Adipocyte (in vitro differentiated cells): Measurements from ENCODE around the gene AFG3L2.

Experiments used
- DNase-seq: peaks from one replicate; pipeline ENCODE4 v3.0.0-alpha.2; 2015; ENCODE audit warnings: low read depth
- H3K27me3 ChIP-seq: replicated peaks from 2 replicates; pipeline ENCODE4 v1.7.0; 2013; ENCODE audit warnings: mild to moderate bottlenecking, low read length, moderate library complexity; ENCODE audit not compliant: control insufficient read depth, insufficient read depth
- H3K36me3 ChIP-seq: 2 replicates; pipeline ENCODE4 v1.7.0; 2013; ENCODE audit warnings: low read length, mild to moderate bottlenecking, moderate library complexity; ENCODE audit not compliant: control insufficient read depth, insufficient read depth, severe bottlenecking
- H3K4me1 ChIP-seq: 2 replicates; pipeline ENCODE4 v1.7.0; 2013; ENCODE audit warnings: mild to moderate bottlenecking, low read length, moderate library complexity; ENCODE audit not compliant: control insufficient read depth, insufficient read depth
- H3K4me3 ChIP-seq: 2 replicates; pipeline ENCODE4 v1.7.0; 2013; ENCODE audit warnings: mild to moderate bottlenecking, low read length, moderate library complexity
- H3K9ac ChIP-seq: 2 replicates; pipeline ENCODE4 v1.7.0; 2013; ENCODE audit warnings: mild to moderate bottlenecking, low read length, moderate library complexity
- H3K9me3 ChIP-seq: 2 replicates; pipeline ENCODE4 v1.7.0; 2013; ENCODE audit warnings: mild to moderate bottlenecking, low read length, moderate library complexity; ENCODE audit not compliant: control insufficient read depth

The AFG3L2 gene

DNA sequence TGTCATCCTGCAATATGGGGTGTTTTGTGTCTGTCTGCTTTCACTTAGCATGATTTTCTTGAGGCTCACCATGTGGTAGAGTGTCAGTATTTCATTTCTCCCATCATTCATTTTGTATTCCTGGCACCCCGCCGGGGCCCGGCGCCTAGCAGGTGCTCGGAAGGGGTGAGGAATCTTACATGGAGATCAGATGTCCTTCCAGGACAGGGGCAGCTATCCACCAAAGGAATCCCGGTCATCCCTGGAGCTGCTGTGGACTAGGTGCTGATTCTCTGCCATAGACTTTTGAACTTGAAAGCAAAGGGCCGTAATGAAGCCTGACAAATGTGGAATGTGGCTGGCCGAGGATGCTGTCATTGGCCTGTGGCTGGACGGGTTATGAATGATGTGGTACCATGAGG is 33.1 kb upstream of the AFG3L2 start:
- peaks cover 17% of the 10 kb centered on the region for H3K4me1 ChIP-seq
- no peak for DNase-seq

DNA sequence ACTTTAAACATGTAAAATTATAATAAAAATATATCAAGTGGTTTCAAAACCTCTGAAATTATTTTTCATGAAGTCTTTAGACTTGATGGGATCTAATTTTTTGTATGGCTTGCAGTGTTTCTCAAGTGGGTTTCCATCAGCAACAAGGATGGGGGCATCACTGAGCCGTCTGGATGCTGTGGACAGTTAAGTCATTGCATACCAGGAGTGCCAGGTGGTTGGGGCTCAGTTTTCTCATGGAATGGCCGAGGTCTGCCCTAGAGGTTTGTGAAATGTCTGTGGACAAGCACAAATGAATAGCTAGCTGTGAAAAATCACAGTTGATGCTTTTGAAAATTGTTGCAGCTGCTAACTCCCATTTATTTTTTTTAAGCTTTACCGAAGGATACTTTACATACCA is 32.4 kb upstream of the AFG3L2 start:
- Histone ChIP-seq H3K4me1 (peaks cover 12% of the 10 kb centered on the region), H3K36me3 (no peaks in the 10 kb centered on the region), H3K4me3 (no peak overlapping the region), H3K9ac (no peak overlapping the region), H3K27me3 (no peaks in the 10 kb centered on the region), H3K9me3 (no peaks in the 10 kb centered on the region)
- peak; percentile 43 for DNase-seq

More for the DNA sequence above, 33.1 kb upstream of the AFG3L2 start:
- H3K9me3 ChIP-seq = no peaks in the 10 kb centered on the region
- H3K9ac ChIP-seq = no peak overlapping the region
- H3K4me3 ChIP-seq = no peak overlapping the region
- no peaks in the 10 kb centered on the region for H3K27me3 ChIP-seq
- H3K36me3 ChIP-seq = no peaks in the 10 kb centered on the region

DNA sequence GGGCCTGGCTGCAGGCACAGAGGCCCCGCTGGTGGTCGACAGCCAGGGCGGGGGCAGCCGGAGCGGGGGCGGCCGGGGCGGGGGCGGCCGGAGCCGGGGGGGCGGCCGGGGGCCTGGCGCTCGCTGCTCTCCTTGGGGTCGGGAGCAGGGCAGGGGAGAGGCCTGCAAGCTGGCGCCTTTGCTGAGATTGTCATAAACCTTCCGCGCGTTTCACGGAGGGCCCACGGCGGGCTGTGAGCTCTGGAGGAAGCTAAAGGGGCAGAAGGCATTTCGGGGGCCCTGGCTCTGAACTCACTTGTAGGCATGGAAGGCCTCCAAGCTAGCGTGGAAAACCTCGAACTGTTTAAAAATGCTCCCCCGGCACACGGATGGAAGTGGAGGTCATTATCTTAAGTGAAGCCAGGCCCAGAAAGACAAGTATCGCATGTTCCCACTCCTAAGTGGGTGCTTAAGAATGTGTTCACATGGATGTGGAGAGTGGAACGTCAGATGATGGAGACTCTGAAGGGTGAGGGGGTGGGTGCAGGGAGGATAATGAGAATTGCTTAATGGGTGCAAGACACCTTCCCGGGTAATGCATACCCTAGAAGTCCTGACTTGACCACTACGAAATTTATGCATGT is 31.3 kb upstream of the AFG3L2 start:
- H3K4me3 ChIP-seq = peak overlapping the region; percentile 91
- no peaks in the 10 kb centered on the region for H3K9me3 ChIP-seq
- peak overlapping the region; percentile 90 for H3K9ac ChIP-seq
- peak; percentile 60 for DNase-seq
- no peaks in the 10 kb centered on the region for H3K27me3 ChIP-seq
- peaks cover 17% of the 10 kb centered on the region for H3K4me1 ChIP-seq
- no peaks in the 10 kb centered on the region for H3K36me3 ChIP-seq

DNA sequence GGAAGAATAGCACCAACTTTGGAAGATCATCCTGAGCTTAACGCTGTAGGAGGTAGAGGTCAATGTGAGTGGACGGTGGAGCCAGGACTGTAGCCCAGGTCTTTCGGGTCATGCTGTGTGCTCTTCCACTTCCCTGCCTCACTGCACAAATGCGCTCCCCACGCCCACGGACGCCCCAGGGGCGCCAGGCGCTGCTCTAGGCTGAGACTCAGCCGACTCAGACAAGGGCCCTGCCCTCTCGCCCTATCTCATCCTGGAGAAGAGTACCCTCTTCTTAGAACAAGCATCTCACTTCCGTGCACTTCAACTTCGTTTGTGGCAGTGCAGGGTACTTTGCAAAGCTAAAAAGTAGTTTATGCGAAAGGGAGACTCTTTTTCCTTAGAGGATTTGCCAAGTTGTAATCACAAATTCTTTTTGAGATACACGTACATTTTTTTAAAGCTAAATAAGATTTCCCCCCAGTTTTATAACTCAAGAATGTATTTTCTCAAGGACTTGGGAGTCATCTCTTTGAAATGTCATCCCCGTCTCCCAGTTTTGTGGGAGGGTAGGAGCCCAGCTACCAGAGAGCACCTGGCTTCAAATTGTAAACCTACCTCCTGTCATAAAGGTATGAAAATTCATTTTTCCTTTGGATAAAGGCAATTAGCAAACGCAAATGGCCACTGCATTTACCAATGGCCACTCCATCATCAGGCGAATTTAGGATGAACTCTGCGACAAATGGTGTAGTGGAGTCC is 29.5 kb upstream of the AFG3L2 start:
- Histone ChIP-seq H3K27me3 (no peaks in the 10 kb centered on the region), H3K4me3 (no peak overlapping the region), H3K9ac (no peak overlapping the region), H3K36me3 (no peaks in the 10 kb centered on the region), H3K4me1 (peaks cover 17% of the 10 kb centered on the region), H3K9me3 (no peaks in the 10 kb centered on the region)
- DNase-seq = no peak

DNA sequence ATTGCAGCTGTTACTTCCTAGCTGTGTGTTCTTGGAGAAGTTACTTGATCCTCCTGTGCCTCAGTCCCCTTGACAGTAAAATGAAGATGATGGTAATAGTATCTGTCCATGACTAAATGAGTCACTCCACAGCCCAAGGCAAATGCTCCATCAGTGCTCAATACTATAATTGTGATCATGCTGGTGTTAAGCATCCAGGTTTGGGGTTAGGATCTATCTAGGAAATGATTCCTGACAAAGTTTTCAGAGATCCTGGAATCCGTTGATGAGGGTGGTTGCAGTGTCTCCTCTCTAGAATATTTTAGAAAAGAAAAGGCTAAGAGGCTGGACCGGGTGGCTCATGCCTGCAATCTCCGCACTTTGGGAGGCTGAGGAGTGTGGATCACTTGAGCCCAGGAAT is 28.0 kb upstream of the AFG3L2 start:
- peaks cover 17% of the 10 kb centered on the region for H3K4me1 ChIP-seq
- no peak for DNase-seq

DNA sequence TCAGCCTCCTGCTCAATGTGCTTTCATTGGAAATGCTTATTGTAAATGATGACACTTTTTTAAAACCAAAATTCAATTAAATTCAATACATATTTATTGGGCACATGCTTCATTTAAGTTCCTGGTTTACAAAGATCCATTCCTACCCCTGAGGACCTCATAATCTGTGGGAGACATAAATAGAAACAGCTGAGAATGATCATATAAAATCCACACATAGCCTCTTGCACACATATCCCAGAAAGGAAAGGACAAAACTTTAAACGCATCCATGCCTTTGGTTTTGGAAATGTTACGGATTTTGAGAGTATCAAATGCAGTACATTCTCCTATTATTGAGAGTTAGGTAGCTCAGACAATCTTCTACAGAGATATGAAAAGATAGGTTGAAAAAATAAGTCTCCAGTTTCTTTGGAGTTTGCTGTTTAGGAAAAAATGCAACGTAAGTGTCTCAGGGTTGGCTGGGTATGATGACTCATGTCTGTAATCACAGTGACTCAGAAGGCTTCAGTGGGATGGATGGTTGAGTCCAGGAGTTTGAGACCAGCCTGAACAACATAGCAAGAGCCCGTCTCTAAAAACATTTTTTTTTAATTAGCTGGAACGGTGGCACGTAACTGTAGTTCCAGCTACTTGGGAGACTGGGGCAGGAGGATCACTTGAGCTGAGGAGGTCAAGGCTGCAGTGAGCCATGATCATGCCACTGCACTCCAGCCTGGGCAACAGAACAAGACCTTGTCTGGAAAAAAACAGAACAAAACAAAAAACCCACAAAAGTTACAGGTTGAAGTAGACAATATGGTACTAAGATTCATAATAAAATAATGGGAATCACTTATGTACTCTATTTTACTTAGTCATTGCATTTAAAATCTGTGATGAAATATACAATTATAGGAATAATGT is 26.8 kb upstream of the AFG3L2 start:
- Histone ChIP-seq H3K4me3 (peak overlapping the region; percentile 10), H3K9ac (peak overlapping the region; percentile 27), H3K4me1 (peaks cover 16% of the 10 kb centered on the region), H3K36me3 (no peaks in the 10 kb centered on the region), H3K9me3 (no peaks in the 10 kb centered on the region), H3K27me3 (peaks cover 4% of the 10 kb centered on the region)
- peak; percentile 86 for DNase-seq

More for the DNA sequence above, 28.0 kb upstream of the AFG3L2 start:
- no peak overlapping the region for H3K4me3 ChIP-seq
- no peaks in the 10 kb centered on the region for H3K36me3 ChIP-seq
- H3K9me3 ChIP-seq = no peaks in the 10 kb centered on the region
- no peaks in the 10 kb centered on the region for H3K27me3 ChIP-seq
- no peak overlapping the region for H3K9ac ChIP-seq

DNA sequence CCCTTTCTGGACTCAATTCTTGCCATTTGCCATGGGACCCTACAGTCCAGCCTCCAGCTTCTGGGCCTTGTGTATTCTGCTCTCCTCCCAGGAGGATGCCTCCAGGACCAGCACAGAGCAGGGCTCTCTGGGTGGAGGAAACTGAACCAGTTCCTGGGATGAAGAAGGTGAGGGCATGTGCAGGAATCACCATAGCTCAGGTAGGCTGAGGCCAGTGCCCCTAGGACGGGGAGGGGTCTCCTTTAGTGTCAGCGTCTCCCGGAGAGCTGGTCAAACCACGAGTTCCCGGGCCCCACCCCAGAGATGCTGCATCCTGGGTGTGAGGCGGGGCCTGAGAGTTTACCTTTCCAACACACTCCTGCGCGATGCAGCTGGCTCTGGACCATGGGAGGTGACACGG is 24.9 kb upstream of the AFG3L2 start:
- no peak for DNase-seq
- no peak overlapping the region for H3K4me3 ChIP-seq
- peaks cover 10% of the 10 kb centered on the region for H3K4me1 ChIP-seq
- no peaks in the 10 kb centered on the region for H3K9me3 ChIP-seq
- H3K36me3 ChIP-seq = no peaks in the 10 kb centered on the region
- H3K9ac ChIP-seq = no peak overlapping the region
- peaks cover 4% of the 10 kb centered on the region for H3K27me3 ChIP-seq

DNA sequence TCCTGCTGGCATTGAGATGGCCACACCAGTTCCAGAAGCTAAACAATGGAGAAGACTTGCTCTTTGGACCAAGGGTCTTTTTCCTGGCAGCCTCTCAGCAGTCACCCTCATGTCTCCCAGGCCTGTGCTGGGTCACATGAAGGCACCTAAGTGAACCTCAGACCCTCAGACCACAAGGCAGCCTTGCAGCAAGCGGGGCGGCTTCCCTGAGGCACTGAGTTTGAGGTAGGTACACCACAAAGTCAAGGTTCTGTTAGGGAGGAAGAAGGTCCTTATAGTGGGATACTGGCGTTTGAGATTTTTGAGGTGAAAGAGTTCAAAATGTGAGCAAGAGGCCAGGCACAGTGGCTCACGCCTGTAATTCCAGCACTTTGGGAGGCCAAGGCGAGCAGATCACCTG is 22.2 kb upstream of the AFG3L2 start:
- H3K27me3 ChIP-seq = peaks cover 8% of the 10 kb centered on the region
- H3K4me3 ChIP-seq = no peak overlapping the region
- H3K4me1 ChIP-seq = peaks cover 9% of the 10 kb centered on the region
- H3K9me3 ChIP-seq = no peaks in the 10 kb centered on the region
- no peak for DNase-seq
- no peaks in the 10 kb centered on the region for H3K36me3 ChIP-seq
- no peak overlapping the region for H3K9ac ChIP-seq

DNA sequence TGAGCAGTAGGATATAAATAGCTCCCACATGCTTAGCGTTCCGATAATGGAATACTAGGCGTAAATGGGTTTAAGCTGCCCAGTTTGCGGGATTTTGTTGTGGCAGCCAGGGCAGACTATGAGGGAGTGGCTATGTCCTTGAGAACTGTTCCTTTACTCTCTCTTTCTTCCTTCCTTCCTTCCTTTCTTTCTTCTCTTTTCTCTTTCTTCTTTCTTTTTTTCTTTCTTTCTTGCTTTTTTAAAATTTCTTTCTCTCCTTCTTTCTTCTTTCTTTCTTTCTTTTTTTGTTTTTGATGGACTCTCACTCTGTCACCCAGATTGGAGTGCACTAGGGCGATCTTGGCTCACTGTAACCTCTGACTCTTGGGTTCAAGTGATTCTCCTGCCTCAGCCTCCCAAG is 21.6 kb upstream of the AFG3L2 start:
- Histone ChIP-seq H3K4me3 (no peak overlapping the region), H3K36me3 (no peaks in the 10 kb centered on the region), H3K9ac (no peak overlapping the region), H3K27me3 (peaks cover 8% of the 10 kb centered on the region), H3K4me1 (peaks cover 3% of the 10 kb centered on the region), H3K9me3 (no peaks in the 10 kb centered on the region)
- no peak for DNase-seq

DNA sequence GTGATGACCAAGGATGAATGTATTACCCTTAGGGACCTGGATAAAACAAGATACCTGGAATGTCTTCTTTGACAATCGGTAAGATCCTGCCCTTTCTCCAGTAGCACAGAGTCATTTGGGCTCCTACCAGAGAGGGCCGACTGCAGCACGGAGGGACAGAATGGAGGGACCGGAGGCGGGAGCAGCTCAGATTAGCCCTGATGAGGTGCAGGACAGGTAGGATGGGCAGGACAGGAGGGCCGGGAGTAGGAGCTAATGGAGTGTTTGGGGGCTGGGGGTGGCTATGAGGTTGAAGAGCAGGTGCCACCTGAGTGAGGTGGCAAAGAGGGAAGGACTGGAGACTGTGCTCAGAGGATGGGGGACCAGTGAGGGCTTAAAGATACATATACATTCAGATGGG is 20.8 kb upstream of the AFG3L2 start:
- Histone ChIP-seq H3K9me3 (no peaks in the 10 kb centered on the region), H3K36me3 (no peaks in the 10 kb centered on the region), H3K27me3 (peaks cover 8% of the 10 kb centered on the region), H3K4me1 (no peaks in the 10 kb centered on the region), H3K9ac (no peak overlapping the region), H3K4me3 (no peak overlapping the region)
- DNase-seq = no peak

DNA sequence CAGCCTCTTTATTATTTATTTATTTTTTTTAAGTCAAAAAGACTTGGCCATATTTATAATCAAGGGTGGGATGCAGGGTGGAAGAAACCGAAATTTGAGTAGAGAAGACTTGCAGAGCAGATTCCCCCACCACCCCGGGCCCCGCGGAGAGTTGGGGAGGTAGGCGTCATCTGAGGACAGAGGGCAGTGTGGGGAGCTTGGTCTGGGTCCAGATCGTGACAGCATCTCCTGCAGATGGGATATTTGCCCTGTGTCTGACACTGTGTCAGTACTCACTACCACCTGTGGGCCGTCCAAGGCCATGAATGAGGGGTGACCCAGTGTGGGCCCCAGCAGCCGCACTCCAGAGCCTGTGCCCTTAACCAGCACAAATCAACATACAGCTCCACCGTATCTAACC is 20.2 kb upstream of the AFG3L2 start:
- Histone ChIP-seq H3K4me1 (no peaks in the 10 kb centered on the region), H3K27me3 (peaks cover 8% of the 10 kb centered on the region)

More for the DNA sequence above, 20.2 kb upstream of the AFG3L2 start:
- H3K9me3 ChIP-seq = no peaks in the 10 kb centered on the region
- H3K36me3 ChIP-seq = no peaks in the 10 kb centered on the region
- H3K9ac ChIP-seq = no peak overlapping the region
- no peak for DNase-seq
- no peak overlapping the region for H3K4me3 ChIP-seq
